GM12878 (cell line): ENCODE measurements around the gene DHRS9.

Experiments
- CREB1 ChIP-seq: IDR thresholded peaks from 2 replicates; pipeline ENCODE4 v1.6.1; 2012; ENCODE audit warnings: low read depth, mild to moderate bottlenecking, inconsistent platforms
- ELK1 ChIP-seq: IDR thresholded peaks from 2 replicates; pipeline ENCODE4 v1.6.1; 2012; ENCODE audit warnings: low read depth, low read length, improper control_type of control experiment
- EP300 ChIP-seq, 2 experiments: fragments of 150-350 bp in 1 of 2; IDR thresholded peaks; 2 replicates each; pipeline ENCODE4 v1.6.1; 2011 to 2012; ENCODE audit warnings: low read depth in 2 of 2, low read length in 2 of 2, borderline replicate concordance in 1 of 2, improper control_type of control experiment in 1 of 2, inconsistent platforms in 1 of 2; ENCODE audit not compliant: control insufficient read depth in 1 of 2
- ETV6 ChIP-seq, 2 experiments: fragments of 450-650 bp in 1 of 2; IDR thresholded peaks in 1 of 2; conservative IDR thresholded peaks in 1 of 2; 2 replicates each; pipeline ENCODE4 v1.6.1; 2014; ENCODE audit warnings: antibody characterized with exemption in 1 of 2, borderline replicate concordance in 1 of 2, low read depth in 1 of 2, mild to moderate bottlenecking in 1 of 2, moderate library complexity in 1 of 2
- EZH2 ChIP-seq: IDR thresholded peaks from 2 replicates; pipeline ENCODE4 v1.6.1; 2012; ENCODE audit warnings: low read depth, mild to moderate bottlenecking, control low read depth, inconsistent platforms, low read length, borderline replicate concordance; ENCODE audit not compliant: control insufficient read depth
- HDAC6 ChIP-seq: fragments of 200-600 bp; sonication (generic); IDR thresholded peaks from one replicate; pipeline ENCODE4 v1.8.0; 2017; ENCODE audit warnings: antibody characterized with exemption; ENCODE audit not compliant: unreplicated experiment
- TAF1 ChIP-seq: IDR thresholded peaks from 2 replicates; pipeline ENCODE4 v1.6.1; 2011; ENCODE audit warnings: mild to moderate bottlenecking, low read depth, low read length, borderline replicate concordance
- ZNF207 ChIP-seq: fragments of 450-650 bp; IDR thresholded peaks from 2 replicates; pipeline ENCODE4 v1.6.1; 2014; ENCODE audit warnings: antibody characterized with exemption, mild to moderate bottlenecking, borderline replicate concordance

GRCh38 chr2:169089182-169089581 lies 19.8 kb downstream of the DHRS9 start:
- TF ChIP-seq EZH2 (no peak), EP300 (IDR thresholded peaks at IDR 0.05; ENCODE audit: borderline replicate concordance in 1 of 2, control insufficient read depth in 1 of 2, low read depth in 2 of 2, low read length in 2 of 2) (no peak), TAF1 (no peak), ETV6 (conservative IDR thresholded peaks at IDR 0.05 in 1 of 2, IDR thresholded peaks at IDR 0.05 in 1 of 2; ENCODE audit: borderline replicate concordance in 1 of 2, low read depth in 1 of 2) (no peak), CREB1 (no peak), ELK1 (no peak), HDAC6 (no peak), ZNF207 (no peak)
